NCI-H510A (cell line): ENCODE results near the gene STXBP6.

ENCODE experiments used
- DNase-seq: peaks from one replicate; lab custom pipeline; 2025; lab: John Stamatoyannopoulos, UW

STXBP6 gene

DNA sequence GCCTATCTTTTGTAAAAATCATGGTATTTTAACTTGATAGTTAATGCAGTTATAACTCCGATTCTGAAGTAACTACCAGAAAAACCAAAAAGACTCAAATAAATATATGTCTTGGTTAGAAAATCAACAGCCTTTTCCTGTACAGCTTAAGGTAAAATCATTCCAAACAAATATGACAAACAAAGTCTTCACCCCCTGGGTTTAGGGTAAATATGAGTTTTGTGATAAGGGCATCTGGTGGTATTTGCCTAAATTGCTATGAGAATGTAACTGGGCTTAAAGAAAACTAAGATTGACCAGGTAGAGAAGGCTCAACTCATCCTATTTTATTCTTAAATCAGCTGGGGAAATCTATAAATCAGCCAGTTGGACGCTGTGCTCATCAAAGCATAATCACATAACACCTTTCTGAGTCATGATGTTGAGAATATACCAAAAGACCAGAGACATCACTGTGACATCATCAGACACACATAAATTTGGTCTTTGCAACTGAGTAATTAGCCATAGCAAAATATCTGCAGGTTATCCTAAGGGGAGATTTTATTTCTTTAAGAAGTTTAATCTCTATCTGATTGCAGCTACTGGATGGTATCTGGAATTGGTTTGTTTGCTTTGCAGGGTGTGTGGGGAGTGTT lies 133.9 kb downstream of the STXBP6 start:
- no peak for DNase-seq

- no peak for DNase-seq
Observed at GRCh38 chr14:24915403-24915921, 134.5 kb downstream of the STXBP6 start.

- DNase-seq, result no peak
Observed at GRCh38 chr14:24913746-24914145, 136.2 kb downstream of the STXBP6 start.

GRCh38 chr14:24913021-24913420 lies 136.9 kb downstream of the STXBP6 start:
- DNase-seq, result no peak

DNA sequence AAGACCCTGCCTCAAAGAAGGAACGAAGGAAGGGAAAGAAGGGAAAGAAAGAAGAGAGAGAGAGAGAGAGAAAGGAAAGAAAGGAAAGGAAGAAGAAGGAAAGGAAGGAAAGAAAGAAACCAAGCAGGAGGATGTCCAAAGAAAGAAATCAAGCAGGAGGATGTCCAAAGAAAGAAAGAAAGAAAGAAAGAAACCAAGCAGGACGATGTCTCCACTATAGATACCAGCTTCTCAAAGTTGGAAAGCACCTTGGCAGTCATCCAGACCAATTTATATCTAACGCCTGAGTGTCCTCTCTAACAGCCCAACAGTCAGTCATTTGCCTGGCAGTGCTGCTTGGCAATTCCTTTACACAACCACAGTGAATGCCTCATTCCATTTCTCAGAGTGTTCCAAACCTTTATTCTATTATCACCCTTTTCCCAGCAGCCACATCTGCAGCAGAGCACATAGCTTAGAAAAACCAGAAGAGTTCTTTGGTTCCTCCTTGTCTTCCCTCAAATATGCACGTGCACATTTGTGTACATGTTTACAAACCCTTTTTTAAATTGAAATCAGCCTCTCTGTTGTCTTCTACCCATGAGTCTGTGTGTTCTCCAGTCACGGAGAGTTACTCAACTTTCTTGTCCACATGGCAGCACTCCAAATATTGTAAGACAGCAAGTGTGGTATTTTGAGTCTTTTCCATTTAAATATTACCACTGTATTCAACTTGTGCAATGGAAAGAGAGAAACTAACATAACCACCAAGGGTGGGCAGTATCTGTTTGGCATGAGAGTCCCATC lies 138.4 kb downstream of the STXBP6 start:
- DNase-seq, result no peak

GRCh38 chr14:24910408-24910986 lies 139.4 kb downstream of the STXBP6 start:
- DNase-seq, result no peak

DNA sequence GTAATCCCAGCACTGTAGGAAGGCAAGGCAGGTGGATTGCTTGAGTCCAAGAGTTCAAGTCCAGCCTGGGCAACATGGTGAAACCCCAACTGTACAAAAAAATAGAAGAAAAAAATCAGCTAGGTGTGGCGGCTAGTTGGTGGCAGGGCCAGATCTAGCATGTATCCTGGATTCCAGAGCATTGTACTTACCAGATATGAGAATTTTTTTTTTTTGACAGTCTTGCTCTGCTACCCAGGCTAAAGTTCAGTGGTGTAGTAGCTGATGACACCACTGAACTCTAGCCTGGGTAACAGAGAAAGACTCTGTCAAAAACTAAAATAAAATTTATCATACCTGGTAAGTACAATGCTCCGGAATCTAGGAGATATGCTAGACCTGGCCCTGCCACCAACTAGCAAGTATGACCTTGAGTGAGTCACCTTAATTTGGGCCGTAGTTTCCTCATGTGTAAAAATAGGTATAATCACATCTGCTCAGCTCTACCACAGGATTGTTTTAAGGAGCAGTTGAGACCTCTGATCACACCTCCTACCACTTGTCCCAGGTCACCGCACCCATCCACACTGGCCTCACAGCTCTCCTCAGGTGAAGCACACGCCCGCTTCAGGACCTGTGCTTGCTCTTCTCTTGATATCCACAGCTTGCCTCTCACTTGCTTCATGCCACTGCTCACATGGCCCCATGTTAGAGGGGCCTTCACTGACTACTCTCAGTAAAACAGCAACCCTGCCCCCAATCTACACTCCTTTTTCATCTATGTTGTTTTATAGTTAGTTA lies 140.2 kb downstream of the STXBP6 start:
- DNase-seq, result no peak

DNA sequence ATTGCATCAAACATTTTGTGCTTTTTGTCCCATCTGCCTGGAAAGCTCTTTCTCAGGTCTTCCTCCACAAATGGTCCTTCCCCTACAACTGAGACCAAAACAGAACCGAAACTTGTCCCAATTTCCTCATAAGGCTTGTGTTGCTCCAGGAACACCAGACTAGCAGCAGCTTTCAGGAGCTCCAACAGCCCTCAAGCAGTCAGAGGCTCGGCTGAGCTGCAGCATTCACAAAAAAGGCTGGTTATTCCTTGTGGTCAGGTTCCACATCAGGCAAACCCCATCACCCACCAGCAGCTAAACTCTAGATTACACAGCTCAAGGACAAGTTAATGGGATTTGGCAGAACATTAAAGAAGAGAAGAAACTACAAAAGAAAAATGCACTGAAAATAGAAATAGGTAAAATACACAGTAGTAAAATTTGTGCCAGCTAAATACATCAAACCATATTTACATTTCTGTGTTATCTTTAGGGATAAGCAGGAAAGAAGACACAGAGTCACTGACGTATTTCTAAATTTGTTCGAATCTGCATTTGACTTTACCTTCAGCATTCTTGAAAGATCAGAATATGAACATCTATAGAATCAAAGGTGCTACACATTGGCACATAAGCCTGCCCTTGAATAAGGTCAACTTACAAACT lies 141.2 kb downstream of the STXBP6 start:
- DNase-seq, result no peak

DNA sequence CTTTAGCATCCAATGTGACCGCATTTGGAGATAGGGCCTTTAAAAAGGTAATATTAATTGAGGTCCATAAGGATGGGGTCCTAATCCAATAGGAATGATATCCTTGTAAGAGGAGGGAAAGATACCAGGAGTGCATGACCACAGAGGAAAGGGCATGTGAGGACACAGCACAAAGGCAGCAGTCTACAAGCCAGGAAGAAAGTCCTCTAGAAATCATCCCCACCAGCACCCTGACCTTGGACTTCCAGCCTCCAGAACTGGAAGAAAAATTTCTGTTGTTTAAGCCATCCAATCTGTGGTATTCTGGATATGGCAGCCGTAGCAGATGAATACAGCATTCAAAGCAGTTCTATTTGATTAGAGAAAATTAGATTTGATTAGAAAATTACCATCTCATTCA lies 145.4 kb downstream of the STXBP6 start:
- no peak for DNase-seq

DNA sequence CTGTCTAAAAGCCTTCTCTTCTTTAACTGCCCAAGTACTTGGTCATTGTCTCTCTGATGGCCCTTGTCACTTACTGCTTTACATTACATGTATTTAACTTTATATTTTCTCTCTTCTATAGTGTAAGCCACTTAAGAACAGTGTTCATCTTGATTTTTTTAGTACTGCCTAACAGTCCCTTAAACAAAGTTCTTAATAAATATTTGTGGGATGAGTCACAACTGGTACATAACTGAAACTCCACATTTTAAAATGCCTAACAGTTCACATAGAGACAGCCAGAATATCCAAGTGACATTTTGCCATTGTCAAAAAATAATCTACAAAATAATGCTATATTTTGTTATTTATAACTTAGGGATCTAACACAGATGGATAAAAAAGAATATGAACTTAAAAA lies 146.6 kb downstream of the STXBP6 start:
- DNase-seq, result no peak

DNA sequence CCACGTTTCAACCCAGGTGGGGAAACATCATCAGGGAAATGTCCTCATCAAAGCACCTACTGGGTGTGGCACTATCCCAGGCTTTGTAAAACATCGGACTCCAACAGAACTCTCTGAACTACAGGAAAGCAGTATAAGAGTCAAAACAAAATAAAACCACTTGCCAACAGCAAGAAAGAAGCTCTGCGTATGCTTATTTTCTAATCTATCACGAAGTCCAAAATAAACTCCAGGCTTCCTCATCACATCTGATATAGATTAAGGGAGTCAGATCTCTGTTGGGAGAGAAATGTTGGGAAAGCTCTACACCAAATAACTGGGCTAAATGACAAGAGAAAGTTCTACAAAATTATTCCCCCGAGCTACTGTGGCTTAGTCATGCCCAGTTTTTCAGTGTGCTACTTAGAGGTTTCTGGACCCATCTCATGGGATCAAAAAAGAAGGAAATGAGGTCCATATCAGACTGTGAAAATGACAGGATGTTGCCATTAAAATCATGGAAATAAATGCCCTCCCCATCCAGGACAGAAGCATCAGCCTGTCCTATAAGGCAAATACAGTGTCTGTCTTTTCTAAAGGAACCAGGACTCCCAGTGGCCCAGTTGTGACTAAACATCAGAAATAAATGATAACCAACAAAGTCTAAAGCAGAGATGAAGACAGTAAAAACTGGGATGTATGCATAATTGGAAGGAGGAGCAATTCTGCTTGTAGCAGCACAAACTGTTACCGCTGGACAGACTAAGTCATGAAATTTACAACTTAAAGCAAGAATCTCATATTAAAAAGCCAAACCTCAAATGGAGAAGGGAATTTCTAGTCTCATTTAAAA lies 149.5 kb downstream of the STXBP6 start:
- DNase-seq, result no peak

DNA sequence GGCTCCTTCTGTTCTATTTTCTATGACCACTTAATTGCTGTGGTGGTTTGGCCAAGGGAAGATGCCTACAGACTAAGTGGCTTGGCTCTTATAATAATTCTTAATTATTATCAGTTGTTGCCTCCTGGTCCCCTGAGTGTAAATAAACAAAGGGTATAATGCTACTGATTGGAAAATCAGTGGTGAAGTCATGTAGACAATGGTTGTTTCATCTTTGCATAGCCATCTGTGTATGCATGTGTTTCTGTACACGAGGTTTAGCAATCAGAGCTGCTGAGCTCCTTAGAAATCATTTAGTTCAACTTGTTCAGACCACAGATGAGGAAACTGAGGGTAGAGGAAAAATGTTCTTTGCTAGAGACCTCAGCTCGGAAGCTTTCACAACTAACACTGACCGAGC lies 152.2 kb downstream of the STXBP6 start:
- DNase-seq, result no peak

DNA sequence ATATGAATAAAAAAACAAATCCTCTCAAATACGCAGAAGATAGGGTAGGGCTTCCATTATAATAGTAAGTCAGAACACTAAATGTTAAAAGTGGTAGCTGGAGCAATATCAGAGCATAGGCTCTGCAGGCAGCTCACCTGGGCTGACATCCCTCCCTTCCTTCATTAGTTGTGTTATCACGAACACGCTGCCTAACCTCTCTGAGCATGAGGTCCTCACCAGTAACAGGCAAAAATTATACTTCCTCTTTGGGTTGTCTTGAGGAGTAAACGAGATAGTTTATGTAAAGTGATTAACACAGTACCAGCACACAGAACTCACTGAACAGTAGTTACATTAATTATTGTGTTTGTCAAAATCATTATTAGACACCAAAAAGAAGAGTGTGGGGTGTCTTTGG lies 154.3 kb downstream of the STXBP6 start:
- no peak for DNase-seq

DNA sequence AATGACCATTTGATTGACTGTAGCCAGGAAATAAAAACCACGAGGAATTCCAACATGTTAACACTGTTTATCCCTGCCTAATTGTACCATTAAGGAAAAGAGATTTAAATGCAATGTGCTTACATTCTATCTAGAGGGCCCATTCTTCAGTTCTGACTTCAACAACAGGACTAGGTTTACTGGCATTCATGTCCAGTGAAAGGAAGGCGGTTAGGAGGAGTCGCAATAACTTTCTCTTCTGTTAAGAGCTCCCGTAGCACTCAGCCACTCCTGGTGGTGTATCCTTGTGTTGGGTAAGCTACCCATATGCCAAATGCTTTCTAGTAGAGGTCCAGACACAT lies 154.7 kb downstream of the STXBP6 start:
- no peak for DNase-seq

- DNase-seq, result no peak
Observed at GRCh38 chr14:24894583-24895242, 155.2 kb downstream of the STXBP6 start.

GRCh38 chr14:24892497-24893051 lies 157.4 kb downstream of the STXBP6 start:
- no peak for DNase-seq

DNA sequence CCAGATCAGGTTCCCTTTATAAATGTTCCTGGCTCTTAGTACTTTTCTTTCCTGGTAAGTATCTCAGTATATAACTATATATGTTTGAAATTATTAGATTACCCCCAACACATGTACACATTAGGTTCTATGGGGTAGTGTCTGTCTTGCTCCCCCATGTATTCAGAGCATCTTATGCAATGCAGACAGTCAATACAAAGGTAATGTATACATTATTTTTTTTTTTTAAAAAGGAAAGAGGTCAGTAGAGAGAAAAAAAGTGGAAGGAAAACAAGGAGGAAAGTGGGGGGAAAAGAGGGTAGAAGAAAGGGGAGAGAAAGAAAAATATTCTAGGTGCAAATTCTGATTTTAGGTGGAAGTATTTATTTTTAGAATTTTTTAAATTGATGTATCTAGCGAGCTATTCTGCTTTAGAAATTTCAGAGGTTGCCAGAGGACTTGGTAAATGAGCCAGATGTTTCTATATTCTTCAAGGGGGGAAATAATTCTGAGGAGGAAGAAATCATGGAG lies 157.9 kb downstream of the STXBP6 start:
- no peak for DNase-seq

DNA sequence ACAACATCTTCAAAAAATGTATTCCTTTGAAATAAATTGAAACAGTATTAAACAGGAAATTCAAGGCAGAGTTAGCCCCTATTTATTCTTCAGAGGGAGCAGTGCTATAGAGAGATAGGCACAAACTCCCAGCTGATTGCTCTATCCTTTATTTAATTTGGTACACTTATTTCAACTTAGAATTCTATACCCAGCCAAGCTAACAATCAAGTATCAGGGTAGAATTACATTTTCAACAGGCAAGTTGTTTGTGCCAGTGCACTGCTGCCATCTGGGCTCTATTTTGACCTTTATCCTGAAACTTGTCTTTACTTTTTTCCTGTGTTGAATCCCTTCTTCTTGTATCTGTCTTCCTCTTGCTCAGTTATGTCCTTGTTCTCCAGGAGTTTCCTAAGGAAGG lies 159.2 kb downstream of the STXBP6 start:
- DNase-seq, result no peak

GRCh38 chr14:24889843-24890242 lies 160.1 kb downstream of the STXBP6 start:
- no peak for DNase-seq

- DNase-seq, result no peak
Observed at GRCh38 chr14:24888532-24888931, 161.4 kb downstream of the STXBP6 start.
